ENCODE data around the gene ZNF665. TPM values are rescaled to one million over a fixed set of nuclear protein-coding genes. Genes with fewer than 3 reads are reported as not detected.
"Not testable (repeated sequence)": the region's sequence is repeated elsewhere in the genome, so short reads cannot be mapped to it uniquely, and the experiment has no call there.

Gene ZNF665
- under 1 TPM in 2 of 4 donors, not detected in 2; 0.13 to 0.27 TPM for total RNA-seq

GRCh38 chr19:53192771-53193534, at the start of gene ZNF665:
Gene ZNF665 (minus strand): TSS chr19:53193358. CDS start chr19:53182898, 10,460 bp downstream.
- in situ Hi-C loops (cut with MboI; ENCODE audit: low sequenced_read_pairs in 4 of 4) (loop anchor here in 1 of 4 donors (25.0 kb wide), 1 partner anchor 319 kb away; no protein-coding TSS in a partner anchor), intact Hi-C loops (cut with DNase I; ENCODE audit: low total_unique reads) (loop anchor here (10.0 kb wide), 2 partner anchors 242 to 272 kb away; partner anchors contain the start of genes ZNF761 and ZNF813)
- Histone ChIP-seq H3K27me3 (no peaks in the 10 kb centered on the region), H3K36me3 (no peaks in the 10 kb centered on the region), H3K4me1 (peaks cover 3 to 5% of the 10 kb centered on the region in 2 donors), H3K9me3 (no peaks in the 10 kb centered on the region), H3K4me3 (peak within 1 kb of the TSS; percentile 56 to 71 (median 66)), H3K27ac (peak within 1 kb of the TSS; percentile 57 to 70 (median 63))
- no peak for TF ChIP-seq CTCF (IDR thresholded peaks at IDR 0.05 in 4 of 5, conservative IDR thresholded peaks at IDR 0.05 in 1 of 5)
- TF ChIP-seq POLR2A (IDR thresholded peaks at IDR 0.05): no peak
- ATAC-seq (peak; percentile 58), DNase-seq (peak; percentile 66 to 68)

- in situ Hi-C loops (cut with MboI; ENCODE audit: low sequenced_read_pairs in 4 of 4): no loop called here
- peaks cover 4 to 61% of the 10 kb centered on the region in 2 donors for H3K36me3 ChIP-seq
Measured at GRCh38 chr19:53237114-53237777, 44.1 kb upstream of the ZNF665 start.

GRCh38 chr19:53224606-53225005, 31.4 kb upstream of the ZNF665 start:
- Histone ChIP-seq H3K27me3 (no peaks in the 10 kb centered on the region), H3K4me1 (no peaks in the 10 kb centered on the region), H3K36me3 (no peaks in the 10 kb centered on the region), H3K4me3 (no peak overlapping the region), H3K9me3 (peaks cover 4 to 27% (median 6%) of the 10 kb centered on the region in 3 donors), H3K27ac (no peak overlapping the region)
- DNase-seq (no peak), ATAC-seq (no peak)
- intact Hi-C loops (cut with DNase I; ENCODE audit: low total_unique reads): no loop called here
- TF ChIP-seq CTCF (IDR thresholded peaks at IDR 0.05 in 4 of 5, conservative IDR thresholded peaks at IDR 0.05 in 1 of 5): no peak
- no peak for TF ChIP-seq POLR2A (IDR thresholded peaks at IDR 0.05)
- in situ Hi-C loops (cut with MboI; ENCODE audit: low sequenced_read_pairs in 4 of 4): no loop called here

More at GRCh38 chr19:53237114-53237777, 44.1 kb upstream of the ZNF665 start:
- TF ChIP-seq CTCF (IDR thresholded peaks at IDR 0.05 in 4 of 5, conservative IDR thresholded peaks at IDR 0.05 in 1 of 5) (no peak), POLR2A (IDR thresholded peaks at IDR 0.05) (no peak)
- H3K27me3 ChIP-seq: no peaks in the 10 kb centered on the region
- H3K9me3 ChIP-seq: peaks cover 6 to 59% (median 38%) of the 10 kb centered on the region in 3 donors
- intact Hi-C loops (cut with DNase I; ENCODE audit: low total_unique reads): no loop called here
- H3K4me1 ChIP-seq: no peaks in the 10 kb centered on the region
- ATAC-seq: no peak
- no peak overlapping the region for H3K27ac ChIP-seq
- no peak for DNase-seq
- peak overlapping the region in 1 of 4 donors; percentile 40 for H3K4me3 ChIP-seq

GRCh38 chr19:53222716-53223115, 29.6 kb upstream of the ZNF665 start:
- in situ Hi-C loops (cut with MboI; ENCODE audit: low sequenced_read_pairs in 4 of 4); H3K27me3 ChIP-seq; DNase-seq; intact Hi-C loops (cut with DNase I; ENCODE audit: low total_unique reads); H3K27ac ChIP-seq; ATAC-seq; H3K4me1 ChIP-seq; H3K36me3 ChIP-seq; H3K4me3 ChIP-seq: not testable (repeated sequence)
- peaks cover 4 to 20% (median 6%) of the 10 kb centered on the region in 3 donors for H3K9me3 ChIP-seq
